Dendritic cell treated with granulocyte-macrophage colony-stimulating factor and Interleukin-4, amounts not matched to agents 40 ng/mL and 50 ng/mL, for 4 days (primary cell): Measurements from ENCODE around the gene FBL.
A peak's percentile ranks its signal among the peaks of the same experiment; 100 is the strongest.

Experiments
- H3K27ac Mint-ChIP-seq: one replicate; pipeline ENCODE4 v1.8.0; 2022; ENCODE audit warnings: mild to moderate bottlenecking, mixed read lengths
- H3K27me3 Mint-ChIP-seq: one replicate; pipeline ENCODE4 v1.8.0; 2022; ENCODE audit warnings: mild to moderate bottlenecking, mixed read lengths
- H3K36me3 Mint-ChIP-seq: one replicate; pipeline ENCODE4 v1.8.0; 2022; ENCODE audit warnings: low read depth, mixed read lengths
- H3K4me1 Mint-ChIP-seq: one replicate; pipeline ENCODE4 v1.8.0; 2022; ENCODE audit warnings: low read depth, mixed read lengths
- H3K4me3 Mint-ChIP-seq: one replicate; pipeline ENCODE4 v1.8.0; 2022; ENCODE audit warnings: mild to moderate bottlenecking, moderate library complexity, mixed read lengths
- H3K9me3 Mint-ChIP-seq: one replicate; pipeline ENCODE4 v1.8.0; 2022; ENCODE audit warnings: mixed read lengths
- intact Hi-C: fragments of 100-400 bp; cut with micrococcal nuclease; formaldehyde crosslinking; loops from one replicate; pipeline ENCODE4 v1.15.0; 2022

Gene FBL

DNA sequence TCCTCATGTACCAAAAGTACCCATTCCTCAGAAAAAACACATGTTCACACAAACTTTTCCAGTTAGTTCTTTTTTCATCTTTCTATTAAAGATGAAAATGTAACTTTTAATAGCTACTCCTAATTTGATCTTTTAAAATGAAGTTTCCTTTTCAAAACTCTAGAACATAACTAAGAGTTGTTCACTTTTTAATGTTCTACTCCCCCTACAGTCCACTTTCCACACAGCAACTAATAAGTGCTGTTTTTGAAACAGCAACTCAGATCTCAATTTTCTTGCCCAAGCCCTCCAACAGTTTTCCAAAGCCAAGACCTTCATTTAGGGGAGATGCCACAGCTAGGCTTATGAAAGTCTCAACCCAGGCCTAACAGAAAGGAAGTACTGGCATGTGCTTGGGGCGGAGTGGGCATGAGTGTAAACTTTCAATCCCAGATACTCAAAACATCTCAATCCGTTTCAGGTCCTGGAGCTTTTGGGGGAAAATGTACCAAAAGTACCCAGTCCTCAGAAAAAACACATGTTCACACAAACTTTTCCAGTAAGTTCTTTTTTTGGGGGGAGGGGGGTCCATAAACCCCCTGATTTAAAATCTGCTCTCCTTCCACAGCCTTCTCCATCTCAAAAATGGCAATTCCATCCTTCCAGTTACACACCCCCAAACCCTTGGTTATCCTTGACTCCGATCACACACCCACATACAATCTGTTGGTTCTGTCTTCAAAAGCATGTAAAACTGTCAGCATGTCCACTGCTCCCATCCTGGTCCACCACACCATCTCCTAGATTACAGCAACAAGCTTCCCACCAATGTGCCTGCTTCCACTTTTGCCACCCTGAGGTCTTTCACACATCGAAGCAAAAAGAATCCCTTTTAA is 2.0 kb downstream of the FBL start:
- intact Hi-C loops, result loop anchor here (10.0 kb wide), 2 partner anchors 289 to 951 kb away; partner anchors contain the start of gene EGLN2
- H3K36me3 Mint-ChIP-seq, result peaks cover 23% of the 10 kb centered on the region
- H3K27ac Mint-ChIP-seq, result no peak overlapping the region
- H3K27me3 Mint-ChIP-seq, result peaks cover 6% of the 10 kb centered on the region
- H3K4me3 Mint-ChIP-seq, result no peak overlapping the region
- H3K9me3 Mint-ChIP-seq, result no peaks in the 10 kb centered on the region
- H3K4me1 Mint-ChIP-seq, result peaks cover 46% of the 10 kb centered on the region

GRCh38 chr19:39842693-39843435 is 3.3 kb downstream of the FBL start:
- H3K36me3 Mint-ChIP-seq, result peaks cover 36% of the 10 kb centered on the region
- H3K4me1 Mint-ChIP-seq, result peaks cover 46% of the 10 kb centered on the region
- intact Hi-C loops, result loop anchor here (1.0 to 10.0 kb wide), 3 partner anchors 50 to 952 kb away; partner anchors contain the start of gene EGLN2

DNA sequence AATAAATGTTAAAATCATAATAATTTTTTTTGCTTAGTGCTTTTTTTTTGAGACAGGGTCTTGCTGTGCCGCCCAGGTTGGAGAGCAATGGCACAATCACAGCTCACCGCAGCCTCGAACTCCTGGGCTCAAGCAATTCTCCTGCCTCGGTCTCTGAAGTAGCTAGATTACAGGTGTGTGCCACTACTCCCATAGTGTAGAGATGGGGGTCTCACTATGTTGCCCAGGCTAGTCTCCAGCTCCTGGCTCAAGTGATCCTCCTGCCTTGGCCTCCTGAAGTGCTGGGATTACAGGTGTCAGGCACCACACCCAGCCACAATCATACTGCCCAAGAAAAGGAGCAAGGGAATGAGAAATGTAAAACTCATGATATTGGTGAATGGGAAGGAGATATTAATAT is 5.1 kb downstream of the FBL start:
- Mint-ChIP-seq H3K27ac (no peak overlapping the region), H3K4me1 (peaks cover 35% of the 10 kb centered on the region), H3K27me3 (no peaks in the 10 kb centered on the region), H3K4me3 (no peak overlapping the region), H3K9me3 (no peaks in the 10 kb centered on the region), H3K36me3 (peaks cover 53% of the 10 kb centered on the region)
- intact Hi-C loops, result loop anchor here (10.0 kb wide), 2 partner anchors 286 to 954 kb away; partner anchors contain the start of gene EGLN2

More at GRCh38 chr19:39842693-39843435, 3.3 kb downstream of the FBL start:
- H3K9me3 Mint-ChIP-seq, result no peaks in the 10 kb centered on the region
- H3K4me3 Mint-ChIP-seq, result no peak overlapping the region
- H3K27me3 Mint-ChIP-seq, result no peaks in the 10 kb centered on the region
- H3K27ac Mint-ChIP-seq, result peak overlapping the region; percentile 1

- peaks cover 30% of the 10 kb centered on the region for H3K4me1 Mint-ChIP-seq
- intact Hi-C loops, result loop anchor here (10.0 kb wide), 2 partner anchors 286 to 954 kb away; partner anchors contain the start of gene EGLN2
- no peaks in the 10 kb centered on the region for H3K9me3 Mint-ChIP-seq
- no peaks in the 10 kb centered on the region for H3K27me3 Mint-ChIP-seq
- no peak overlapping the region for H3K4me3 Mint-ChIP-seq
- no peak overlapping the region for H3K27ac Mint-ChIP-seq
- peaks cover 50% of the 10 kb centered on the region for H3K36me3 Mint-ChIP-seq
Measured at GRCh38 chr19:39840492-39840891, 5.7 kb downstream of the FBL start.

DNA sequence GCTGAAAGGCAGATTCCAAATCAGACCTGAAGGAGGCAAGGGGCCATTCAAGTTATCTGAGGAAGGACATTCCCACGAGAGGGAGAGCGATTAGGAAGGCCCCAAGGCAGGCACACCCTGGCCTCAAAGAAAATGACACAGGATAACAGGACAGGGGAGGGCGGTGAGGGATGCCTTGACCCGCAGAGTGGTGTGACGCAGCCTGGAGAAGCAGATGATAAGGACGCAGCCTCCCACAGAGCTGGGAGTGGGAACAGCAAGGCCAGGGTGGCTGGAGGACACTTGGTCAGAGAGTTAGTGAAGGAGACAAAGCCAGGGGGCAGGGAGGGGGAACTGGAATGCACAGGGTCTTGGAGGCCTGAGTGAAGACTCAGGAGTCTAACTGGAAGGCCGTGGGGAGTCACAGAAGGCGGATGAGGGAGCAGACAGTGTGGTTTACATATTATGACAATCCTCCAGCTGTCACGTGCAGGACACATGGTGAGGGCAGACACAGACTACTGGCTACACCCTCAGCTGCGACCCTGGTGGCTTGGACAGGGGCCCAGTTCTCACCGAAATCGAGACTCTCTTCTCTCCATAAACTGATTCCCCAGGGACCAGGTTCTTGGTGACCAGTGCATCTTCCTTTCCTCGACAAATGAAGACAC is 6.4 kb downstream of the FBL start:
- no peak overlapping the region for H3K4me3 Mint-ChIP-seq
- peaks cover 54% of the 10 kb centered on the region for H3K36me3 Mint-ChIP-seq
- intact Hi-C loops, result loop anchor here (10.0 kb wide), 2 partner anchors 285 to 955 kb away; partner anchors contain the start of gene EGLN2
- H3K4me1 Mint-ChIP-seq, result peaks cover 24% of the 10 kb centered on the region
- H3K27ac Mint-ChIP-seq, result no peak overlapping the region
- H3K9me3 Mint-ChIP-seq, result no peaks in the 10 kb centered on the region
- H3K27me3 Mint-ChIP-seq, result no peaks in the 10 kb centered on the region

DNA sequence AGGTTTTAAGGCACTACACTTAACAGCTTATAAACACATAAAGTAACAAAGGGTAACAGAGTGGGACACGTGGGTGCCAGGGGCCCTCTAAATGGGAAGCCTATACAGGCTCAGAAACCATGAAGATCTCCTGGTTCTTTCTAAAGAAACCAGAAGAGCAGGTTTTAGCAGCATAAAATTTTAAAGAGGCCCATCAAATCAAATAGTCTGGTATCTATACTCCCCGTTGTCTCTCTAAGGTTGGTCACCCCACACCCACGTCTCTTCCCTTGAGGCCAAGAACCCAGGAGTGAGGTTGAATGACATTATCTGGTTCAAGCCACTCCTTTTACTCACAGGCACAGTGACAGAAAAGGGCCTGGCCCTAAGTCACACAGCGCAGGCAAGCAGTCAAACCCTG is 7.6 kb downstream of the FBL start:
- H3K9me3 Mint-ChIP-seq, result no peaks in the 10 kb centered on the region
- intact Hi-C loops, result no loop called here
- peaks cover 66% of the 10 kb centered on the region for H3K36me3 Mint-ChIP-seq
- peaks cover 18% of the 10 kb centered on the region for H3K4me1 Mint-ChIP-seq
- no peak overlapping the region for H3K27ac Mint-ChIP-seq
- H3K4me3 Mint-ChIP-seq, result no peak overlapping the region
- no peaks in the 10 kb centered on the region for H3K27me3 Mint-ChIP-seq

- intact Hi-C loops, result no loop called here
- Mint-ChIP-seq H3K36me3 (peaks cover 66% of the 10 kb centered on the region), H3K9me3 (no peaks in the 10 kb centered on the region), H3K27ac (no peak overlapping the region), H3K27me3 (no peaks in the 10 kb centered on the region), H3K4me3 (no peak overlapping the region), H3K4me1 (peaks cover 18% of the 10 kb centered on the region)
Measured at GRCh38 chr19:39837978-39838377, 8.2 kb downstream of the FBL start.

- H3K4me3 Mint-ChIP-seq, result peak overlapping the region; percentile 88
- intact Hi-C loops, result loop anchor here (5.0 kb wide), 1 partner anchor 138 kb away; the partner anchor contains the start of gene PSMC4
- peaks cover 79% of the 10 kb centered on the region for H3K36me3 Mint-ChIP-seq
- H3K9me3 Mint-ChIP-seq, result no peaks in the 10 kb centered on the region
- peaks cover 35% of the 10 kb centered on the region for H3K4me1 Mint-ChIP-seq
- peak overlapping the region; percentile 86 for H3K27ac Mint-ChIP-seq
- H3K27me3 Mint-ChIP-seq, result no peaks in the 10 kb centered on the region
Measured at GRCh38 chr19:39834287-39834841, 11.8 kb downstream of the FBL start.

- Mint-ChIP-seq H3K36me3 (peaks cover 79% of the 10 kb centered on the region), H3K27ac (peak within 1 kb of the TSS; percentile 86), H3K4me1 (peaks cover 42% of the 10 kb centered on the region), H3K27me3 (no peaks in the 10 kb centered on the region), H3K4me3 (peak within 1 kb of the TSS; percentile 88), H3K9me3 (no peaks in the 10 kb centered on the region)
- intact Hi-C loops, result loop anchor here (1.0 to 5.0 kb wide), 2 partner anchors 9 to 139 kb away; partner anchors contain the start of gene PSMC4
Measured at GRCh38 chr19:39833464-39834286, 12.5 kb downstream of the FBL start, which contains the start of gene DYRK1B. Gene DYRK1B (minus strand): TSS chr19:39834162. CDS start chr19:39831867, 2,295 bp downstream.

GRCh38 chr19:39833160-39833463 is 13.1 kb downstream of the FBL start:
- intact Hi-C loops, result loop anchor here (1.0 to 5.0 kb wide), 2 partner anchors 9 to 139 kb away; partner anchors contain the start of gene PSMC4
- H3K27me3 Mint-ChIP-seq, result no peaks in the 10 kb centered on the region
- peak overlapping the region; percentile 86 for H3K27ac Mint-ChIP-seq
- H3K4me3 Mint-ChIP-seq, result peak overlapping the region; percentile 88
- H3K9me3 Mint-ChIP-seq, result no peaks in the 10 kb centered on the region
- H3K36me3 Mint-ChIP-seq, result peaks cover 79% of the 10 kb centered on the region
- peaks cover 47% of the 10 kb centered on the region for H3K4me1 Mint-ChIP-seq

DNA sequence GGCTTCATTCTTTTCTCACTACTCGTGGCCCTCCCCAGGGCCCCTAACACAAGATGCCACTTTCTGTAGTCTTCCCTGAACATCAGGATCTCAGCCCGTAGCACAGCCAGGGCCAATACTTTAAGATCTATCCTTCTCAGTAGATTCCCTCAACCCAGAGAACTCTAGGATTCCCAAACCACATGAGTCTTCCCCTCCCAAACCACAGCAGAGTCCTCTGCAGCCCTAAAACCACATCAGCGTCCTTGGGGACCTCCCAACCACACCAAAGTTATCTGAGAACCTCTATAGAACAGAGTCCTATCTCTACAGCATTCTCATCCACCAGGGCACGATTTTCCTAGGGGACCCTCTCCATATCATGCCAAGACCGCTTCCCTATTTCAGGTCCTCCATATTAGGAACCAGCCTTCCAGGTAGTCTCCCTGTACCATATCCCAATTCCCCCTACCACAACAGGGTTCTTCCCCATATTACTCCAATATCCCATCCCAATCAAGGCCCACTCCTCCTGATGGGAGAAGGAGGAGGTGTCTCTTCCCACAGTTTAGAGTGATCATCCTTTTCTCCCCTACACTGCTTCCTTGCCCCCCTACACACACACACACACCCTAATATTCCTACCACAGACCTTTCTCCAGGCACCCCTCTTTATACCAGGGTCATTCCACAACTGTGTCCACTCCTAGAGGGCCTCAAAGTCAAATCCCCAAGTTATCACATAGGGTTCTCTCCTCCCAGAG is 13.7 kb downstream of the FBL start:
- peaks cover 47% of the 10 kb centered on the region for H3K4me1 Mint-ChIP-seq
- intact Hi-C loops, result loop anchor here (1.0 to 5.0 kb wide), 2 partner anchors 8 to 140 kb away; partner anchors contain the start of gene PSMC4
- H3K9me3 Mint-ChIP-seq, result no peaks in the 10 kb centered on the region
- H3K36me3 Mint-ChIP-seq, result peaks cover 79% of the 10 kb centered on the region
- peak overlapping the region; percentile 86 for H3K27ac Mint-ChIP-seq
- no peaks in the 10 kb centered on the region for H3K27me3 Mint-ChIP-seq
- peak overlapping the region; percentile 88 for H3K4me3 Mint-ChIP-seq

GRCh38 chr19:39831679-39832078 is 14.5 kb downstream of the FBL start:
- intact Hi-C loops, result loop anchor here (5.0 kb wide), 1 partner anchor 141 kb away; the partner anchor contains the start of gene PSMC4
- peak overlapping the region; percentile 5 for H3K4me3 Mint-ChIP-seq
- peaks cover 47% of the 10 kb centered on the region for H3K4me1 Mint-ChIP-seq
- H3K36me3 Mint-ChIP-seq, result peaks cover 79% of the 10 kb centered on the region
- no peaks in the 10 kb centered on the region for H3K9me3 Mint-ChIP-seq
- peak overlapping the region; percentile 86 for H3K27ac Mint-ChIP-seq
- no peaks in the 10 kb centered on the region for H3K27me3 Mint-ChIP-seq
